Measurements from ENCODE around the gene ALK. TPM values are rescaled to one million over a fixed set of nuclear protein-coding genes. Genes with fewer than 3 reads are reported as not detected.

The ALK gene
- total RNA-seq, 2 experiments from 2014 or later = not detected

DNA sequence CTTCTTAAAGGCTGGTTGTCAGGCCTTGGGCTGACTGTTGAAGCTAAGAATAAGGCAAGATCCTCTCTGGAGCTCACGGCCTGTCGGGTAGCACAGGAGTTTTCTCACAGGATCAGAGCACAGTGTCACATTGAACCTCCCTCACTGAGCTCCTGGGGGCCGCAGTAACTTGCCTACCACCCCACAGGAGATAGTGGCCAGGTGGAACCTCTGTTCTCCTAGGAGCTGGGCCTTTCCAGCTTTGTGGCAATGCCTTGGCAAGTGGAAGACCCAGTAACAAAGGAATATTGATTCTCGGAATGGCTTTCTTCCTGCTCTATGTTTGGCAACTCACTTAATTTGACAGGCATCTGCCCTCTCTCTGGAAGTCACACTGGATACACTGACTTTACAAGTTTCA, 1.2 kb upstream of the ALK start:
- Mint-ChIP-seq H3K27ac (no peak overlapping the region), H3K4me1 (ENCODE audit: low read depth) (peaks cover 8% of the 10 kb centered on the region), H3K36me3 (ENCODE audit: low read depth) (no peaks in the 10 kb centered on the region), H3K4me3 (no peak overlapping the region), H3K27me3 (peaks cover 49% of the 10 kb centered on the region), H3K9me3 (no peaks in the 10 kb centered on the region)
- TF ChIP-seq, protein P1, sequence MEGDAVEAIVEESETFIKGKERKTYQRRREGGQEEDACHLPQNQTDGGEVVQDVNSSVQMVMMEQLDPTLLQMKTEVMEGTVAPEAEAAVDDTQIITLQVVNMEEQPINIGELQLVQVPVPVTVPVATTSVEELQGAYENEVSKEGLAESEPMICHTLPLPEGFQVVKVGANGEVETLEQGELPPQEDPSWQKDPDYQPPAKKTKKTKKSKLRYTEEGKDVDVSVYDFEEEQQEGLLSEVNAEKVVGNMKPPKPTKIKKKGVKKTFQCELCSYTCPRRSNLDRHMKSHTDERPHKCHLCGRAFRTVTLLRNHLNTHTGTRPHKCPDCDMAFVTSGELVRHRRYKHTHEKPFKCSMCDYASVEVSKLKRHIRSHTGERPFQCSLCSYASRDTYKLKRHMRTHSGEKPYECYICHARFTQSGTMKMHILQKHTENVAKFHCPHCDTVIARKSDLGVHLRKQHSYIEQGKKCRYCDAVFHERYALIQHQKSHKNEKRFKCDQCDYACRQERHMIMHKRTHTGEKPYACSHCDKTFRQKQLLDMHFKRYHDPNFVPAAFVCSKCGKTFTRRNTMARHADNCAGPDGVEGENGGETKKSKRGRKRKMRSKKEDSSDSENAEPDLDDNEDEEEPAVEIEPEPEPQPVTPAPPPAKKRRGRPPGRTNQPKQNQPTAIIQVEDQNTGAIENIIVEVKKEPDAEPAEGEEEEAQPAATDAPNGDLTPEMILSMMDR (IDR thresholded peaks at IDR 0.05) = no peak
- intact Hi-C loops (cut with micrococcal nuclease) = loop anchor here (5.0 kb wide), 1 partner anchor 150 kb away; no protein-coding TSS in a partner anchor
- ChIA-PET POLR2A (no interaction called here), CTCF (interaction anchor here (0.6 to 6.8 kb wide), 16 partner anchors 9 to 208 kb away, joined by 3 to 67 read pairs (median 3); no protein-coding TSS in a partner anchor)
- DNase-seq (no peak), ATAC-seq (no peak)

DNA sequence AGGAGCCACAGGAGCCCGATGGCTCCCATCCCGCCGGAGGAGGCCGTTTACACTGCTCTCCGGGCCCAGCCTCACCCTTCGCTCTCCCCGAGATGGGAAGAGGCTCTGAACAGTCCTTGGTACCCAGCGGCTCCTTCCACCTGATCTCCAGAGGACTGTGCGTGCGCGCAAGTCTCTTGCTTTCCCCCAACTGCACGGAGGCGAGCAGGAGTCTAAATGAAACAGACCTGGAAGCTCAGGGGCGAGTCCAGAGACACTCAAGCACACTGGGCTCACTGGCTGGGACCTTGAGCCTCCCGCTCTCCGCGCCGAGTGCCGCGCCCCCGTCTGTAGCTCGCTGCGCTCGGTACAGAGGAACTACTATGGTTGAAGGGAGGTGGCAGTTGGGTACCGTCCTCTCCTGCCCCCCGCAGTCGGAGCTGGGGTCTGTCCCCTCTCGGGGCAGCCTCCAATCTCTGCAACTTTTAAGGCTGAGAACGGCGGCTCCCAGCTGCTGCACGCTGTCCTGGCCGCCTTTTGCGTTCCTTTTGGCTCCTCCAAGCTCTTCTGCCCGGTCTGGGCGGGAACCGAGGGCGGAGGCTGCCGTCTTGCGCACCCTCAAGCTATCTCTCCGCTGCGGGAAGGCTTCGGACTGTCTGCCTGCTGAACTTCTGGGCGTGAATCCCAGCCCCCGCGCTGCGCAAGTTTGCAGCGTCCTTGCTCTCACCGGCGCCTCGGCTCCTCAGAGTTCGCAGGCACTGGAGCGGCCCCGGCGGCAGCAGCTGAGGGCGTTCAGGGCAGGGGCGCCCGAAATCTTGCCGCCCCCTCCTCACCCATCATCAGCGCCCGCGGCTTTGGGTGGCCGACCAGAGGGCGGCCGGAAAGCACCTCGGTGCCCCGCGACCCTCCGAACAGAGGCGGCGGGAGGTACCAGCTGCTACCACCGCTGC, 491 bp downstream of the ALK start:
- peaks cover 8% of the 10 kb centered on the region for H3K4me1 Mint-ChIP-seq (ENCODE audit: low read depth)
- H3K4me3 Mint-ChIP-seq = no peak overlapping the region
- H3K36me3 Mint-ChIP-seq (ENCODE audit: low read depth) = no peaks in the 10 kb centered on the region
- ChIA-PET POLR2A (interaction anchor here (1.2 kb wide), 1 partner anchor 9 kb away, joined by 3 read pairs; no protein-coding TSS in a partner anchor), CTCF (interaction anchor here (0.9 to 6.8 kb wide), 3 partner anchors 12 to 151 kb away, joined by 3 to 67 read pairs (median 14); no protein-coding TSS in a partner anchor)
- DNase-seq (peak; percentile 9), ATAC-seq (peak; percentile 29)
- TF ChIP-seq, protein P1 (IDR thresholded peaks at IDR 0.05) = no peak
- intact Hi-C loops (cut with micrococcal nuclease) = loop anchor here (5.0 kb wide), 1 partner anchor 151 kb away; no protein-coding TSS in a partner anchor
- H3K27me3 Mint-ChIP-seq = peaks cover 57% of the 10 kb centered on the region
- H3K27ac Mint-ChIP-seq = no peak overlapping the region
- H3K9me3 Mint-ChIP-seq = no peaks in the 10 kb centered on the region

DNA sequence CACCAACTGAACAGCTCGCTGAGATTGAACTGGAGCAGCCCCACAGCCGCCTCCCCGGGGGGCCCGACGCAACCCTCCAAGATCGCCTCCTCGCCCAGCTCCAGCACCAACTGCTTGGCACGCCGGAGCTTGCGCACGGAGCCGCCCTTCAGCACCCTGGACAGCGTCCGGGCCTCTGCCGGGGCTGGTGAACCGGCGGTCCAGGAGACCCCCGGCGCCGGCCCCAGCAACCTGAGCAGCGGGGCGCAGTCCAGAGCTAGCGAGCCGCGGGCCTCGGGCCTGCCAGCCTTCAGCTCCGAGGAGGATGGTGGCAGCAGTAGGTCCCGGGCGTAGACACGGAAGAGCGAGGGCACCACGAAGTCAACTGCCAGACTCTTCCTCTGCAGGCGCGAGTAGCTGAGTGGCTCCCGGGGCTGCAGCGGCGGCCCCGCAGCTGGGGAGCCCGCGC, 1.2 kb downstream of the ALK start:
- peak; percentile 57 for DNase-seq
- H3K4me3 Mint-ChIP-seq = no peak overlapping the region
- ChIA-PET POLR2A (no interaction called here), CTCF (interaction anchor here (6.8 kb wide), 1 partner anchor 152 kb away, joined by 67 read pairs; no protein-coding TSS in a partner anchor)
- TF ChIP-seq, protein P1 (IDR thresholded peaks at IDR 0.05) = no peak
- H3K27me3 Mint-ChIP-seq = peaks cover 55% of the 10 kb centered on the region
- no peaks in the 10 kb centered on the region for H3K9me3 Mint-ChIP-seq
- no peaks in the 10 kb centered on the region for H3K36me3 Mint-ChIP-seq (ENCODE audit: low read depth)
- no peak overlapping the region for H3K27ac Mint-ChIP-seq
- intact Hi-C loops (cut with micrococcal nuclease) = loop anchor here (5.0 kb wide), 1 partner anchor 152 kb away; no protein-coding TSS in a partner anchor
- ATAC-seq = peak; percentile 48
- H3K4me1 Mint-ChIP-seq (ENCODE audit: low read depth) = peaks cover 8% of the 10 kb centered on the region

DNA sequence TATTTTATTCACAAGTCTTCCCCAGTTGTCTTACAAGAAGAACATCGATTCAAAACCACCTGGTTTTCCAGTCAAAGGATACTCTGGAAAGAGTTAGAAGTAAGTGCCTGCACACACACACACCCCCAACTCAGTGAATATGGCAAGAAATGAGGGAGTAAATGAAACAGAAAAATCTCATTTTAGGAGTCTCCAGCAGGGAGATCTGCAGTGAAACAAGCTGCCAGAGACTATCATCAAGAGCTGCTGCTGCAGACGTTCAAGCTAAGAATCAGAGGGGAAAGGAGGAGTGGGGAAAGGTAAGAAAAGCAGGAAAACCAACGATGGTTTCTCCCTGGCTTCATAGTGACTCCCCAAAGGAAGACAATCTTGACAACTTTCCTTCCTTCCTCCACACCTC, 2.4 kb downstream of the ALK start:
- CTCF ChIA-PET = no interaction called here
- Mint-ChIP-seq H3K36me3 (ENCODE audit: low read depth) (no peaks in the 10 kb centered on the region), H3K4me1 (ENCODE audit: low read depth) (peaks cover 8% of the 10 kb centered on the region), H3K4me3 (no peak overlapping the region), H3K27ac (no peak overlapping the region), H3K9me3 (no peaks in the 10 kb centered on the region), H3K27me3 (peaks cover 51% of the 10 kb centered on the region)
- intact Hi-C loops (cut with micrococcal nuclease) = no loop called here
- TF ChIP-seq, protein P1 (IDR thresholded peaks at IDR 0.05) = no peak
- DNase-seq (no peak), ATAC-seq (no peak)
- POLR2A ChIA-PET = no interaction called here

DNA sequence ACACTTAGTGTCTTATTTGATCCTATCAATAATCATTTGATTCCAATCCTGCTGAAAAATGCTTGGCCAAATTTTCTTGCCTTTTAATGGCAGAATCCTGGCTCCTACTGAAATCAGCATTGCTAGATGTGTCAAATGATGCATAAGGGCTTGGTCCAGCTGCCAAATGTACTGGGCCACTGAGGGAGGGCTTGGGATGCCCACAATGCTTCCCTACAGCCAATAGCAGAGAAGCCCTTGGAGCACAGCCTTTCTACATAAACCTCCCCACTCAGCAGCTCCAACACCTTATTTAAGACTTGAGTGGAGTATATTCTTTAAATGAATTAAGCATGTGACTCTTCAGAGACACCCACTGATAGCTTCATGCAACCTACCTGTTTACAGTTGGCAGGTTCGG, 3.6 kb downstream of the ALK start:
- Mint-ChIP-seq H3K36me3 (ENCODE audit: low read depth) (no peaks in the 10 kb centered on the region), H3K27me3 (peaks cover 47% of the 10 kb centered on the region), H3K27ac (no peak overlapping the region), H3K9me3 (no peaks in the 10 kb centered on the region), H3K4me1 (ENCODE audit: low read depth) (peaks cover 8% of the 10 kb centered on the region), H3K4me3 (no peak overlapping the region)
- ATAC-seq (no peak), DNase-seq (no peak)
- ChIA-PET POLR2A (no interaction called here), CTCF (no interaction called here)
- intact Hi-C loops (cut with micrococcal nuclease) = no loop called here
- TF ChIP-seq, protein P1 (IDR thresholded peaks at IDR 0.05) = no peak
